Gastrocnemius medialis (tissue), 4 donors: ENCODE results near the gene BAZ2B.

ENCODE experiments used
- CTCF ChIP-seq, 5 experiments: fragments of 450-650 bp in 3 of 5; fragments of 200-600 bp in 2 of 5; sonication (generic) in 2 of 5; IDR thresholded peaks in 4 of 5; conservative IDR thresholded peaks in 1 of 5; 1 replicate in 4 of 5; 2 replicates in 1 of 5; pipeline ENCODE4 v1.5.1; 2016 to 2019; ENCODE audit warnings: antibody characterized with exemption in 5 of 5, mild to moderate bottlenecking in 3 of 5, moderate library complexity in 3 of 5
- POLR2A ChIP-seq, 2 donors: fragments of 450-650 bp; IDR thresholded peaks; one replicate each; pipeline ENCODE4 v1.6.1; 2017; ENCODE audit warnings: antibody characterized with exemption in 2 of 2, mild to moderate bottlenecking in 2 of 2, moderate library complexity in 2 of 2

DNA sequence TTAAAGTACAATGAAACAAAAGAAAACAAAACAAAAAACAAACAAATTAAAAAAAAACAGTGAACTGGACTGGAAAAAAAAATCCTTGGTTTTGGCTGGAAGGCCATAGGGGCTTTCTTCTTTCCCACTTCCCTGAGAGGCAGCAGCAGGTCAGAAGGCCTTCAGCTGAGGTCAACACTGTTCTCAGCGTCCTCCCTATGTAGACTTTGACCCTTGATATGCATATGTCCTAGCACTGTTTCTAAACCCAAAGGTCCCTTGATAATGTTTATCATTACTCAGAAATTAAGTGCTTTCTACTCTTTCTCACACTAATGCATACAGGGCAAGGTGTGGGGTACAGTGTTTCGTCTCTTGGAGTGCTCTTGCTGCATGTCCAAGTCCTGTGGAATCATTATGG, 254.3 kb downstream of the BAZ2B start:
- TF ChIP-seq CTCF (IDR thresholded peaks at IDR 0.05 in 4 of 5, conservative IDR thresholded peaks at IDR 0.05 in 1 of 5) (no peak), POLR2A (IDR thresholded peaks at IDR 0.05) (no peak)
